Measurements from ENCODE around the gene C11orf68.
"Not testable (repeated sequence)": the region's sequence is repeated elsewhere in the genome, so short reads cannot be mapped to it uniquely, and the experiment has no call there.

The C11orf68 gene

GRCh38 chr11:65911682-65912568, 6.9 kb downstream of the C11orf68 start:
- DNase-seq: peak; percentile 26

GRCh38 chr11:65907878-65908277, 11.0 kb downstream of the C11orf68 start:
- DNase-seq: no peak

GRCh38 chr11:65906602-65907001, 12.3 kb downstream of the C11orf68 start:
- no peak for DNase-seq

- DNase-seq: no peak
These were observed 15.1 kb downstream of the C11orf68 start for GRCh38 chr11:65903715-65904114.

- DNase-seq: no peak
These were observed 15.8 kb downstream of the C11orf68 start for GRCh38 chr11:65903068-65903481.

- no peak for DNase-seq
These were observed 18.0 kb downstream of the C11orf68 start for GRCh38 chr11:65900899-65901180.

- DNase-seq: no peak
These were observed 18.6 kb downstream of the C11orf68 start, which contains the start of gene FOSL1 for GRCh38 chr11:65900125-65900898. FOSL1 (minus strand) TSS chr11:65900388; CDS start chr11:65900339, 49 bp downstream.

GRCh38 chr11:65899356-65900124, 19.3 kb downstream of the C11orf68 start:
- DNase-seq: no peak

GRCh38 chr11:65898656-65899355, 20.1 kb downstream of the C11orf68 start:
- no peak for DNase-seq

- no peak for DNase-seq
These were observed 21.8 kb downstream of the C11orf68 start for GRCh38 chr11:65897020-65897471.

GRCh38 chr11:65896034-65896999, 22.5 kb downstream of the C11orf68 start:
- no peak for DNase-seq

- no peak for DNase-seq
These were observed 23.3 kb downstream of the C11orf68 start for GRCh38 chr11:65895482-65895981.

- DNase-seq: no peak
These were observed 24.7 kb downstream of the C11orf68 start for GRCh38 chr11:65894034-65894591.

GRCh38 chr11:65892661-65893317, 26.1 kb downstream of the C11orf68 start:
- DNase-seq: no peak

GRCh38 chr11:65892137-65892540, 26.7 kb downstream of the C11orf68 start:
- not testable (repeated sequence) for DNase-seq

- no peak for DNase-seq
These were observed 27.4 kb downstream of the C11orf68 start for GRCh38 chr11:65891219-65892136.

GRCh38 chr11:65890324-65891218, 28.3 kb downstream of the C11orf68 start, which contains the start of gene CCDC85B:
CCDC85B (plus strand) TSS chr11:65890673; CDS start chr11:65890784, 111 bp downstream.
- DNase-seq: peak; percentile 53
